Tibial artery (tissue), 4 donors: ENCODE results near the gene TXNDC11.

Experiments used
- DNase-seq, 2 donors: peaks; one replicate each; pipeline ENCODE4 v3.0.0-alpha.2; 2019
- H3K27ac ChIP-seq, 2 donors: fragments of 200-600 bp; sonication (generic) in 1 of 2; 1 replicate in 1 of 2; 2 replicates in 1 of 2; pipeline ENCODE4 v1.5.1; 2018 to 2019; ENCODE audit warnings: mild to moderate bottlenecking in 1 of 2
- H3K27me3 ChIP-seq, 2 donors: fragments of 200-600 bp; sonication (generic) in 1 of 2; one replicate each; pipeline versions ENCODE4 v1.5.1 to v1.6.0; 2016 to 2019
- H3K36me3 ChIP-seq, 3 donors: fragments of 200-600 bp; sonication (generic) in 2 of 3; one replicate each; pipeline ENCODE4 v1.5.1; 2016 to 2019; ENCODE audit warnings: mild to moderate bottlenecking in 2 of 3
- H3K4me1 ChIP-seq, 4 donors: fragments of 200-600 bp; sonication (generic) in 2 of 4; 1 replicate in 3 of 4; 2 replicates in 1 of 4; pipeline ENCODE4 v1.5.1; 2016 to 2019
- H3K4me3 ChIP-seq, 2 donors: fragments of 200-600 bp; sonication (generic) in 1 of 2; 1 replicate in 1 of 2; 2 replicates in 1 of 2; pipeline ENCODE4 v1.5.1; 2018 to 2019; ENCODE audit warnings: mild to moderate bottlenecking in 2 of 2
- H3K9me3 ChIP-seq, 3 donors: fragments of 200-600 bp; sonication (generic) in 1 of 3; one replicate each; pipeline ENCODE4 v1.5.1; 2016 to 2019
- intact Hi-C: fragments of 100-400 bp; cut with DNase I; formaldehyde crosslinking; loops from one replicate; pipeline ENCODE4 v1.15.0; 2023; ENCODE audit warnings: low total_unique reads
- TF ChIP-seq, protein P1 (sequence below), 2 experiments: fragments of 200-600 bp in 1 of 2; fragments of 450-650 bp in 1 of 2; IDR thresholded peaks; one replicate each; pipeline ENCODE4 v1.5.1; 2017 to 2019; ENCODE audit warnings: antibody characterized with exemption in 2 of 2, mild to moderate bottlenecking in 1 of 2, moderate library complexity in 1 of 2

The TXNDC11 gene

DNA sequence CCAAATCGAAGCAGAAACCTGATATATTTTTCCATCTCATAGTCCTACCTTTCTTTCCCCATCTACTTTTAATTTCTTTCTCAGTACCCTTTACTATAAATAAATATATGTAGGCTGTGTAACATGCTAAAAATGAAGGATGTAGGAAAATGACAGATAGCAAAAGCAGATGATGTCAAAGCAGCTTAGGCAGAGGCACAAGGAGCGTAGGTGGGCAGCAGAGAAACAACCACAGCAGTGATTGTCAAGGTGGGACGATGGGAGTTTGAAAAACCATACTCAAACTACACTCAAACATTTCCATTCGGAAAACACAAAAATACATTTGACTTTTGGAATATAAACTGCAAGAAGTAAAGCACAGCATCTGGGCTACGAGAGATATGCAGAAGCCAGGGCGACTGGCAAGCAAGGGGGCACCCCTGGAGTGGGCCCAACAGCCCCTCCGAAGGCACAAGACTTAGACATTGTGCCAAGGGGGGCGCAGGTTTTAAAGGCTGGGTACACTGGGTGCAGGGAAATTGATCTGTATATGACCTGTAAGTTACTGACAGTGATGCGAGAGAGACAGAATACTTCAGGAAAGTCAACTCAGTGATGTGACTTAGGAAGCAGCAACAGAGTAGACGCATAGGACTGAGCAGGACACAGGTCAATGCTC lies 43.3 kb downstream of the TXNDC11 start:
- Histone ChIP-seq H3K27ac (no peak overlapping the region), H3K27me3 (no peaks in the 10 kb centered on the region), H3K4me1 (no peaks in the 10 kb centered on the region), H3K36me3 (peaks cover 40 to 70% (median 68%) of the 10 kb centered on the region in 3 donors), H3K9me3 (no peaks in the 10 kb centered on the region), H3K4me3 (no peak overlapping the region)
- no peak for DNase-seq
- intact Hi-C loops = no loop called here
- TF ChIP-seq, protein P1, sequence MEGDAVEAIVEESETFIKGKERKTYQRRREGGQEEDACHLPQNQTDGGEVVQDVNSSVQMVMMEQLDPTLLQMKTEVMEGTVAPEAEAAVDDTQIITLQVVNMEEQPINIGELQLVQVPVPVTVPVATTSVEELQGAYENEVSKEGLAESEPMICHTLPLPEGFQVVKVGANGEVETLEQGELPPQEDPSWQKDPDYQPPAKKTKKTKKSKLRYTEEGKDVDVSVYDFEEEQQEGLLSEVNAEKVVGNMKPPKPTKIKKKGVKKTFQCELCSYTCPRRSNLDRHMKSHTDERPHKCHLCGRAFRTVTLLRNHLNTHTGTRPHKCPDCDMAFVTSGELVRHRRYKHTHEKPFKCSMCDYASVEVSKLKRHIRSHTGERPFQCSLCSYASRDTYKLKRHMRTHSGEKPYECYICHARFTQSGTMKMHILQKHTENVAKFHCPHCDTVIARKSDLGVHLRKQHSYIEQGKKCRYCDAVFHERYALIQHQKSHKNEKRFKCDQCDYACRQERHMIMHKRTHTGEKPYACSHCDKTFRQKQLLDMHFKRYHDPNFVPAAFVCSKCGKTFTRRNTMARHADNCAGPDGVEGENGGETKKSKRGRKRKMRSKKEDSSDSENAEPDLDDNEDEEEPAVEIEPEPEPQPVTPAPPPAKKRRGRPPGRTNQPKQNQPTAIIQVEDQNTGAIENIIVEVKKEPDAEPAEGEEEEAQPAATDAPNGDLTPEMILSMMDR (IDR thresholded peaks at IDR 0.05) = no peak

DNA sequence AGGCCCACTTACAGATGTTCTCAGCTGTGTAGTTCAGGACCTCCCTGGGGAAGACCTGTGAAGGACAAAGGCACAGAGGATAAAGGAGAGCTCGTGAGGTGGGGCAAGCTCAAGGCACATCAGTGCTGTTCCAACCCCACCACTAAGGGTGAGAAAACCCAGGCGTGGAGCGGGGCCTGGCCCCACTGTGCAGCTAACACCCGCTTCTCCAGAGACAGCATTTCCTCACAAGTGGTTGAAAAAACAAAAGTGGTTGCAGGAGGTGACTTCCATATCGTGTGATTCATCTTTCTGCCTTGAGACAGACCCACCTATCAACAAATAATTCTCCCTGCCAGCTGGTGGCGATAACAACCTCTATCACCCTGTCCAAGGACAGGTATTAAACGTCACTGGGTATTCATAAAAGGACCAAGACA lies 44.4 kb downstream of the TXNDC11 start:
- H3K9me3 ChIP-seq = no peaks in the 10 kb centered on the region
- H3K4me3 ChIP-seq = no peak overlapping the region
- TF ChIP-seq, protein P1 (IDR thresholded peaks at IDR 0.05) = no peak
- no peak overlapping the region for H3K27ac ChIP-seq
- no peaks in the 10 kb centered on the region for H3K27me3 ChIP-seq
- H3K36me3 ChIP-seq = peaks cover 40 to 65% (median 65%) of the 10 kb centered on the region in 3 donors
- no peak for DNase-seq
- intact Hi-C loops = no loop called here
- H3K4me1 ChIP-seq = no peaks in the 10 kb centered on the region

DNA sequence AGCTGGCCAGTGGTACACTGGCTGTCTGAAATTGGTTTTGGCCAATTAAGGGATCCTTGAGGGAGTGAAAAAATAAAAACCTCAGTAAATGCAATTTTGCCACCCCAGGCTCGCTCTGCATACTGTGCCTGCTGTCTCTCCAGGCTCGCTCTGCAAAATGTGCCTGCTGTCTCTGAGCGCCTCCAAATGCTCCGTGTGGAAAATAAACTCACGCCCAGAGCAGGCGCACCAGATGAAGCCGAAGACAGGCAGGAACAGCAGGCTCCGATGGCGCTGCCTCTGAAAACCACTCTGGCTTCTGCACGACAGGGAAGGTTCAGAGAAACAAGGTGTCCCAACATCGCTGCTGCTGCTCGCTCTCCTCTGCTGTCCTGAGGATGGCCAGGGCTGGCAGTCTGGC lies 45.3 kb downstream of the TXNDC11 start:
- Histone ChIP-seq H3K36me3 (peaks cover 40 to 74% (median 60%) of the 10 kb centered on the region in 3 donors), H3K4me1 (no peaks in the 10 kb centered on the region), H3K9me3 (no peaks in the 10 kb centered on the region), H3K27me3 (no peaks in the 10 kb centered on the region), H3K4me3 (no peak overlapping the region), H3K27ac (no peak overlapping the region)
- no peak for DNase-seq
- TF ChIP-seq, protein P1 (IDR thresholded peaks at IDR 0.05) = no peak
- intact Hi-C loops = no loop called here

DNA sequence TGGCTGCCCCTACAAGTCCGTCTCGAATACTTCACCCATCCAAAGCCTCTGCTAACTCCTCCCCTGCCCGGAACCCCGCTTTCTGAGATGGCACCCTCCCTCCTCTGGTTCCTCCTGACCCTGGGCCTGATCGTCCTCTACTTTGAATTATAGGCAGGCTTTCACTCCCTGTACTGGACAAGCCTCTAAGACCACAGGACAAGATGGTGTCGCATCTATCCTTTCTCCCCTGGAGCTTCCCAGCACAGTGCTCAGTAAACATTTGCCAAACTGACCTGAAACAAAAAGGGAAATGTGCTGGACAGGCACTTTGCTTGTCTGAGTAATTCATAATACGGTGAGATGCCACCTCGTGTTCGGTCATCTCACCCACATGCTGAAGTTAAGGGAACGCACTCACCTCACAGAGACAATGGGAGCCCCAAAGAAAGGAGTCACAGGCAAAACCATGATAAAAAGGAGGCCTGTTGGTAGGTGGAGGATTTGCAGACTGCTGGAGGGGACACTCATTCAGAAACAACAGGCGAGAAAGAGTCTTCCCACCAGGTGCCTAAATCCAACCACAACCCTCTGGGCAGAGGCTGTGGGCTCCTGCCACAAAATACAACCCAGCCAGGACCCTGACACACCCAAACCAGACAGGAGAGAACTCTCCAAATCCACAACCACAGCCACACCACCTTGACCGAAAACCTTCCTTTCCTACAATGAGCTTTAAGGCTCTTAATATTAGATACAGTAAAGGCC lies 46.2 kb downstream of the TXNDC11 start:
- peaks cover 45 to 83% (median 67%) of the 10 kb centered on the region in 3 donors for H3K36me3 ChIP-seq
- no peaks in the 10 kb centered on the region for H3K9me3 ChIP-seq
- no peaks in the 10 kb centered on the region for H3K4me1 ChIP-seq
- H3K4me3 ChIP-seq = no peak overlapping the region
- H3K27me3 ChIP-seq = no peaks in the 10 kb centered on the region
- H3K27ac ChIP-seq = no peak overlapping the region
- intact Hi-C loops = no loop called here
- no peak for DNase-seq
- TF ChIP-seq, protein P1 (IDR thresholded peaks at IDR 0.05) = no peak

DNA sequence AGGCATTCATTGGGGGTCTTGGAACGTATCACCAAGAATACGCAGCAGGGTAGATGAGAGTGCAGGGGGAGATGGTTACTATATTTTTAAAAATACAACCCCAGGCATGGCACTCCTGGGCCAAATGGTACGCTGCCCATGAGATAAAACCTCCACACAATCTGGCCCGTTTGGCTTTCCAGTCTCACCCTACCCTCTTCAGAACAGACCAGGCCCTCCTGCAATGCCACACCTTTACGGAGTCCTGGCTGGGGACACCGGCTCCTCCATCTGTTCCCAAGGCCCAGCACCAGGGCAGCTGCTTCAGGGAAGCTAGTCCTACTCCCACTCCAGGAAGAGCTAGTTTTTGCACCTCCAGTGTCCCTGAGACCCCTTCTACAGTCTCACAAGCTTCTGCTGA lies 50.0 kb downstream of the TXNDC11 start:
- Histone ChIP-seq H3K9me3 (no peaks in the 10 kb centered on the region), H3K27ac (no peak overlapping the region), H3K4me1 (peaks cover 0 to 27% (median 7%) of the 10 kb centered on the region in 4 donors), H3K36me3 (peaks cover 44 to 74% (median 54%) of the 10 kb centered on the region in 3 donors), H3K4me3 (no peak overlapping the region), H3K27me3 (no peaks in the 10 kb centered on the region)
- DNase-seq = no peak
- TF ChIP-seq, protein P1 (IDR thresholded peaks at IDR 0.05) = no peak
- intact Hi-C loops = no loop called here
